Upper lobe of left lung (tissue), 4 donors: ENCODE results near the gene TEN1.

Source experiments
- CTCF ChIP-seq, 6 experiments: fragments of 450-650 bp in 4 of 6; fragments of 200-600 bp in 2 of 6; sonication (generic) in 2 of 6; IDR thresholded peaks; one replicate each; pipeline ENCODE4 v1.5.1; 2016 to 2019; ENCODE audit warnings: antibody characterized with exemption in 6 of 6
- POLR2A ChIP-seq, 4 donors: fragments of 450-650 bp; IDR thresholded peaks; one replicate each; pipeline ENCODE4 v1.5.1; 2016 to 2017; ENCODE audit warnings: antibody characterized with exemption in 4 of 4, mild to moderate bottlenecking in 2 of 4
- POLR2AphosphoS5 ChIP-seq, 2 donors: sonication (generic); formaldehyde crosslinking; IDR thresholded peaks; one replicate each; pipeline ENCODE4 v1.5.1; 2017; ENCODE audit warnings: antibody characterized with exemption in 2 of 2

GRCh38 chr17:75981019-75981615 is 2.1 kb downstream of the TEN1 start:
- no peak for TF ChIP-seq CTCF (IDR thresholded peaks at IDR 0.05)
- no peak for TF ChIP-seq POLR2A (IDR thresholded peaks at IDR 0.05)
- no peak for TF ChIP-seq POLR2AphosphoS5 (IDR thresholded peaks at IDR 0.05)
